Loucy (cell line): Measurements from ENCODE around the gene CD300LG.
"Not testable (repeated sequence)": the region's sequence is repeated elsewhere in the genome, so short reads cannot be mapped to it uniquely, and the experiment has no call there.

Source experiments
- H2AFZ ChIP-seq: fragments of 200-600 bp; sonication (generic); 2 replicates; pipeline ENCODE4 v1.6.0; 2016; ENCODE audit warnings: antibody characterized with exemption, mild to moderate bottlenecking, low read length, moderate library complexity
- H3F3A ChIP-seq: fragments of 200-600 bp; 2 replicates; pipeline ENCODE4 v1.6.0; 2016; ENCODE audit warnings: antibody characterized with exemption, low read depth, mild to moderate bottlenecking
- H3K27me3 ChIP-seq: fragments of 200-600 bp; sonication (generic); 2 replicates; pipeline ENCODE4 v1.6.1; 2014; ENCODE audit warnings: low read length, mild to moderate bottlenecking; ENCODE audit not compliant: insufficient read depth, poor library complexity, severe bottlenecking
- H3K36me3 ChIP-seq: fragments of 200-600 bp; sonication (generic); 2 replicates; pipeline ENCODE4 v1.6.1; 2016; ENCODE audit warnings: low read length; ENCODE audit not compliant: insufficient read depth
- H3K4me1 ChIP-seq: fragments of 200-600 bp; sonication (generic); 2 replicates; pipeline ENCODE4 v1.5.1; 2014; ENCODE audit warnings: low read length, mild to moderate bottlenecking; ENCODE audit not compliant: insufficient read depth, poor library complexity, severe bottlenecking
- H3K4me2 ChIP-seq: fragments of 200-600 bp; sonication (generic); 2 replicates; pipeline ENCODE4 v1.6.0; 2014; ENCODE audit warnings: antibody characterized with exemption, low read length, low read depth, mild to moderate bottlenecking; ENCODE audit not compliant: poor library complexity, severe bottlenecking
- H3K4me3 ChIP-seq: fragments of 200-600 bp; sonication (generic); 2 replicates; pipeline ENCODE4 v1.5.1; 2014; ENCODE audit warnings: low read length, mild to moderate bottlenecking, mixed read lengths; ENCODE audit not compliant: poor library complexity, severe bottlenecking
- H3K79me2 ChIP-seq: fragments of 200-600 bp; sonication (generic); 2 replicates; pipeline ENCODE4 v1.6.1; 2014; ENCODE audit warnings: low read length; ENCODE audit not compliant: insufficient read depth
- H3K9ac ChIP-seq: fragments of 200-600 bp; sonication (generic); 2 replicates; pipeline ENCODE4 v1.6.0; 2014; ENCODE audit warnings: mild to moderate bottlenecking, low read depth, low read length, moderate library complexity; ENCODE audit not compliant: poor library complexity, severe bottlenecking
- H3K9me2 ChIP-seq: fragments of 200-600 bp; sonication (generic); replicated peaks from 2 replicates; pipeline ENCODE4 v1.6.1; 2016; ENCODE audit warnings: low read depth, low read length, mixed read lengths
- H3K9me3 ChIP-seq: fragments of 200-600 bp; sonication (generic); 2 replicates; pipeline ENCODE4 v1.6.1; 2014; ENCODE audit warnings: mild to moderate bottlenecking, antibody characterized with exemption, low read length, low read depth; ENCODE audit not compliant: insufficient read depth
- H4K20me1 ChIP-seq: fragments of 200-600 bp; sonication (generic); 2 replicates; pipeline ENCODE4 v1.6.0; 2014; ENCODE audit warnings: antibody characterized with exemption, low read length, mild to moderate bottlenecking; ENCODE audit not compliant: insufficient read depth, poor library complexity, severe bottlenecking
- CTCF ChIP-seq: fragments of 200-600 bp; sonication (generic); conservative IDR thresholded peaks from 2 replicates; pipeline ENCODE4 v1.5.1; 2014; ENCODE audit warnings: mild to moderate bottlenecking, antibody characterized with exemption, low read length
- EZH2phosphoT487 ChIP-seq: fragments of 200-600 bp; IDR thresholded peaks from 2 replicates; pipeline ENCODE4 v1.6.1; 2018; ENCODE audit warnings: antibody characterized with exemption, mild to moderate bottlenecking, moderate library complexity, borderline replicate concordance

The CD300LG gene, protein sequence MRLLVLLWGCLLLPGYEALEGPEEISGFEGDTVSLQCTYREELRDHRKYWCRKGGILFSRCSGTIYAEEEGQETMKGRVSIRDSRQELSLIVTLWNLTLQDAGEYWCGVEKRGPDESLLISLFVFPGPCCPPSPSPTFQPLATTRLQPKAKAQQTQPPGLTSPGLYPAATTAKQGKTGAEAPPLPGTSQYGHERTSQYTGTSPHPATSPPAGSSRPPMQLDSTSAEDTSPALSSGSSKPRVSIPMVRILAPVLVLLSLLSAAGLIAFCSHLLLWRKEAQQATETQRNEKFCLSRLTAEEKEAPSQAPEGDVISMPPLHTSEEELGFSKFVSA

GRCh38 chr17:43846963-43847371 is at the start of gene CD300LG:
TSS of gene CD300LG (plus strand) at chr17:43847176. CDS start at chr17:43847217, 41 bp downstream.
- no peak within 1 kb of the TSS for H3K4me3 ChIP-seq
- H3F3A ChIP-seq, result no peaks in the 10 kb centered on the region
- no peaks in the 10 kb centered on the region for H3K9me3 ChIP-seq
- no peak within 1 kb of the TSS for H3K9ac ChIP-seq
- no peaks in the 10 kb centered on the region for H3K9me2 ChIP-seq
- TF ChIP-seq CTCF (no peak), EZH2phosphoT487 (no peak)
- H4K20me1 ChIP-seq, result no peaks in the 10 kb centered on the region
- H3K79me2 ChIP-seq, result no peaks in the 10 kb centered on the region
- no peak within 1 kb of the TSS for H2AFZ ChIP-seq
- no peak within 1 kb of the TSS for H3K4me2 ChIP-seq
- H3K4me1 ChIP-seq, result no peaks in the 10 kb centered on the region
- no peaks in the 10 kb centered on the region for H3K36me3 ChIP-seq
- H3K27me3 ChIP-seq, result no peaks in the 10 kb centered on the region

GRCh38 chr17:43798024-43798423 is 49.0 kb upstream of the CD300LG start:
- not testable (repeated sequence) for H3K9ac ChIP-seq, H3K4me2 ChIP-seq, H2AFZ ChIP-seq

DNA sequence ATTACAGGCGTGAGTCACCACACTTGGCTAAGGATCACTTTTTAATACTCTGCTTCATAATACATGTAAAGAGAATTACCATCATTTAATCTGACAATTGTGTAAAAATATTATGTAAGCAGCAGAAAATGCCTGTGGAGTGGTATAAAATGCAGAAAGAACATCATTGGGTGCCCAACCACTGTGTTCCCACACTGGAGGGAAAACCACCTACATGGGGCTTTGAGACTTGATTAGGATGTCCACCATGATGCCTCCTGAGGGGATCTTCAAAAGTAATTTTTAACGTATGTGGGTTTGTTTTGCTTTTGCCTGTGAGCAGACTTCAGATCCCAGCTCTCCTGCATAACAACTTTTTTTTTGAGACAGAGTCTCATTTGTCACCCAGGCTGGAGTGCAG is 47.9 kb upstream of the CD300LG start:
- no peaks in the 10 kb centered on the region for H3K36me3 ChIP-seq
- no peak for TF ChIP-seq CTCF
- no peak for TF ChIP-seq EZH2phosphoT487
- H3K9ac ChIP-seq, result no peak overlapping the region
- H3K27me3 ChIP-seq, result no peaks in the 10 kb centered on the region
- H3K4me1 ChIP-seq, result no peaks in the 10 kb centered on the region
- H3K9me2 ChIP-seq, result no peaks in the 10 kb centered on the region
- no peaks in the 10 kb centered on the region for H3K79me2 ChIP-seq
- H3K9me3 ChIP-seq, result no peaks in the 10 kb centered on the region
- H2AFZ ChIP-seq, result no peak overlapping the region
- H3K4me3 ChIP-seq, result no peak overlapping the region
- no peaks in the 10 kb centered on the region for H3F3A ChIP-seq
- no peaks in the 10 kb centered on the region for H4K20me1 ChIP-seq
- no peak overlapping the region for H3K4me2 ChIP-seq

More at GRCh38 chr17:43798024-43798423, 49.0 kb upstream of the CD300LG start:
- H3K9me3 ChIP-seq, H3K27me3 ChIP-seq, H3K9me2 ChIP-seq, H3F3A ChIP-seq, H4K20me1 ChIP-seq, H3K79me2 ChIP-seq, H3K4me3 ChIP-seq, H3K4me1 ChIP-seq, H3K36me3 ChIP-seq: not testable (repeated sequence)

DNA sequence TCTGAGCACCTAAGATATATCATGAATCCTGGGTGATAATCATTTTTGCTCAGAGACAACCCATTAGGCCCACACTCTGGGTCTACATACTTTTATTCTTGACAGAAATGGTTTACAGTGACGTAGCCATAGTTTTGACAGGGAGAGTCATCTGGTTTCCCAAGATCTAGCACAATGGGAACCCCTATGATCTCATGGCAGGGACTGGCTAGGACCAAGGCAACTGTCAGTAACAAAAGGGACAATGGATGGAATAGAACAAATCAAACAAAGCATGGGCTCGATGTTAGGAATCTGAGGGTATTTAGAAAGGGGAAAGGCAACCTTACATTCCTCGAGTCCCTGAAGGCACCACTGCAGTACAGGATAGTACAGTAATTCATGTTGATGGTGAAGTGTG is 46.2 kb upstream of the CD300LG start:
- no peaks in the 10 kb centered on the region for H3F3A ChIP-seq
- H3K36me3 ChIP-seq, result no peaks in the 10 kb centered on the region
- TF ChIP-seq CTCF (no peak), EZH2phosphoT487 (no peak)
- H3K27me3 ChIP-seq, result no peaks in the 10 kb centered on the region
- H4K20me1 ChIP-seq, result no peaks in the 10 kb centered on the region
- no peaks in the 10 kb centered on the region for H3K9me2 ChIP-seq
- H3K79me2 ChIP-seq, result no peaks in the 10 kb centered on the region
- no peak overlapping the region for H2AFZ ChIP-seq
- H3K4me2 ChIP-seq, result no peak overlapping the region
- H3K9me3 ChIP-seq, result no peaks in the 10 kb centered on the region
- no peaks in the 10 kb centered on the region for H3K4me1 ChIP-seq
- H3K4me3 ChIP-seq, result no peak overlapping the region
- no peak overlapping the region for H3K9ac ChIP-seq
